DMS 273 (cell line): ENCODE results near the gene GREM2.

Source experiments
- DNase-seq: peaks from one replicate; lab custom pipeline; 2025; ENCODE audit not compliant: unreplicated experiment; lab: John Stamatoyannopoulos, UW

GREM2 gene

GRCh38 chr1:240611619-240612480 lies at the start of gene GREM2:
Gene GREM2, minus strand, starts transcription at chr1:240612155. Its CDS starts 118,680 bp downstream, at chr1:240493475.
- DNase-seq: peak; percentile 46

- no peak for DNase-seq
Observed at GRCh38 chr1:240658312-240658960, 46.5 kb upstream of the GREM2 start.

- no peak for DNase-seq
Observed at GRCh38 chr1:240656531-240656930, 44.6 kb upstream of the GREM2 start.

- DNase-seq: no peak
Observed at GRCh38 chr1:240652961-240653409, 41.0 kb upstream of the GREM2 start.

- no peak for DNase-seq
Observed at GRCh38 chr1:240652549-240652948, 40.6 kb upstream of the GREM2 start.

GRCh38 chr1:240650877-240651276 lies 38.9 kb upstream of the GREM2 start:
- no peak for DNase-seq

- DNase-seq: no peak
Observed at GRCh38 chr1:240649733-240650721, 38.1 kb upstream of the GREM2 start.

GRCh38 chr1:240646571-240647240 lies 34.8 kb upstream of the GREM2 start:
- DNase-seq: no peak

- DNase-seq: no peak
Observed at GRCh38 chr1:240644732-240645131, 32.8 kb upstream of the GREM2 start.

- no peak for DNase-seq
Observed at GRCh38 chr1:240635466-240636256, 23.7 kb upstream of the GREM2 start.

GRCh38 chr1:240630409-240630808 lies 18.5 kb upstream of the GREM2 start:
- DNase-seq: no peak

- DNase-seq: no peak
Observed at GRCh38 chr1:240621249-240621648, 9.3 kb upstream of the GREM2 start.

- DNase-seq: peak; percentile 35
Observed at GRCh38 chr1:240619906-240620621, 8.1 kb upstream of the GREM2 start.

GRCh38 chr1:240619357-240619756 lies 7.4 kb upstream of the GREM2 start:
- no peak for DNase-seq

- no peak for DNase-seq
Observed at GRCh38 chr1:240618946-240619345, 7.0 kb upstream of the GREM2 start.

GRCh38 chr1:240616018-240616417 lies 4.1 kb upstream of the GREM2 start:
- no peak for DNase-seq

- no peak for DNase-seq
Observed at GRCh38 chr1:240613356-240614142, 1.6 kb upstream of the GREM2 start.

GRCh38 chr1:240612811-240613210 lies 856 bp upstream of the GREM2 start:
- DNase-seq: no peak
